HG03439 (cell line): ENCODE results near the gene PHLDB1.
"Not testable (repeated sequence)": the region's sequence is repeated elsewhere in the genome, so short reads cannot be mapped to it uniquely, and the experiment has no call there.

Experiments used
- ATAC-seq: cut with Tn5 transposase; IDR thresholded peaks from one replicate; pipeline ENCODE4 v1.9.1; 2021; ENCODE audit warnings: mild to moderate bottlenecking, moderate library complexity; ENCODE audit not compliant: unreplicated experiment

PHLDB1 gene

DNA sequence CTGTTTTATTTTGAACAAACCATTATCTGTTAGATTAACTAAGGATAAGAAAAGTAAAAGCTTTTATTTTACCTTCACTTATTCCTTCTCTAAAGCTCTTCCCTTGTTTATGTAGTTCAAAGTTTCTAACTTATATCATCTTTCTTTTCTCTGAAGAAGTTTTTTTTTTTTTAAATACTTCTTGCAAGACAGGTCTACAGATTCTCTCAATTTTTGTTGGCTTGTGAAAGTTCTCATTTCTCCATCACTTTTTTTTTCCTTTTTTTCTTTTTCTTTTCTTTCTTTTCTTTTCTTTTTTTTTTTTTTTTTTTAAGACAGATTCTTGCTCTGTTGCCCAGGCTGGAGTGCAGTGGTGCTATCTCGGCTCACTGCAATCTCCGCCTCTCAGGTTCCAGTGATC lies 76.8 kb downstream of the PHLDB1 start:
- ATAC-seq, result no peak

DNA sequence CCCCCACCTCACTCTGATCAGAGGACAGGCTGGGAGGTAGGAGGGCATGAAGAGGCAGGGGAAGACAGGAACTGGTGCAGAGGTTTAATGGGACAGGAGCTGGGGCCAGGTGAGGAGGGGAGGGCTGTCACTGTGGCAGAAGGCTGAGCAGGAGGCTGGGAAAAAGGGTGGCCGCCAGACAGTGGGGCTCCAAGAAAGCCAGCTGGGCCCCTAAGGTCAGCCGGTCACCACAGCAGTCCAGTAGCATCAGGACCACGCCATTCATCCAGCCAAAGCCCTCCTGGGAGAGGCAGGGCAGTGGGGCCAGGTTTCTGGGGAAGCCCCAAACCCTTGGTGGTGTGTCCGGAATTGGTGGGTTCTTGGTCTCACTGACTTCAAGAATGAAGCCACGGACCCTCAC lies 80.5 kb downstream of the PHLDB1 start:
- ATAC-seq, result no peak

- not testable (repeated sequence) for ATAC-seq
Observed at GRCh38 chr11:118688339-118688738, 80.9 kb downstream of the PHLDB1 start.

DNA sequence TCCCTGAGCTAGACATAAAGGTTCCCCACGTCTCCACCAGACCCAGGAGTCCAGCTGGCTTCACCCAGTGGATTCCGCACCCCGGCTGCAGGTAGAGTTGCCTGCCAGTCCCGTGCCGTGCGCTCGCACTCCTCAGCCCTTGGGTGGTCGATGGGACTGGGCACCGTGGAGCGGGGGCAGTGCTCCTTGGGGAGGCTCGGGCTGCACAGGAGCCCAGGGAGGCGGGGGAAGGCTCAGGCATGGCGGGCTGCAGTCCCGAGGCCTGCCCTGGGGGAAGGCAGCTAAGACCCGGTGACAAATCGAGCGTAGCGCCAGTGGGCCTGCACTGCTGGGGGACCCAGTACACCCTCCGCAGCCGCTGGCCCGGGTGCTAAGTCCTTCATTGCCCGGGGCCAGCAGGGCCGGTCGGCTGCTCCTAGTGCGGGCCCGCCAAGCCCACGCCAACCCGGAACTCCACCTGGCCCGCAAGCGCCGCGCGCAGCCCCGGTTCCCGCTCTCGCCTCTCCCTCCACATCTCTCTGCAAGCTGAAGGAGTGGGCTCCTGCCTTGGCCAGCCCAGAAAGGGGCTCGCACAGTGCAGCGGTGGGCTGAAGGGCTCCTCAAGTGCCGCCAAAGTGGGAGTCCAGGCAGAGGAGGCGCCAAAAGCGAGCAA lies 81.6 kb downstream of the PHLDB1 start:
- ATAC-seq, result no peak

GRCh38 chr11:118689503-118689851 lies 82.1 kb downstream of the PHLDB1 start:
- peak; percentile 2 for ATAC-seq

GRCh38 chr11:118689852-118690552 lies 82.6 kb downstream of the PHLDB1 start:
- ATAC-seq, result peak; percentile 66

- ATAC-seq, result no peak
Observed at GRCh38 chr11:118690553-118691304, 83.3 kb downstream of the PHLDB1 start.

DNA sequence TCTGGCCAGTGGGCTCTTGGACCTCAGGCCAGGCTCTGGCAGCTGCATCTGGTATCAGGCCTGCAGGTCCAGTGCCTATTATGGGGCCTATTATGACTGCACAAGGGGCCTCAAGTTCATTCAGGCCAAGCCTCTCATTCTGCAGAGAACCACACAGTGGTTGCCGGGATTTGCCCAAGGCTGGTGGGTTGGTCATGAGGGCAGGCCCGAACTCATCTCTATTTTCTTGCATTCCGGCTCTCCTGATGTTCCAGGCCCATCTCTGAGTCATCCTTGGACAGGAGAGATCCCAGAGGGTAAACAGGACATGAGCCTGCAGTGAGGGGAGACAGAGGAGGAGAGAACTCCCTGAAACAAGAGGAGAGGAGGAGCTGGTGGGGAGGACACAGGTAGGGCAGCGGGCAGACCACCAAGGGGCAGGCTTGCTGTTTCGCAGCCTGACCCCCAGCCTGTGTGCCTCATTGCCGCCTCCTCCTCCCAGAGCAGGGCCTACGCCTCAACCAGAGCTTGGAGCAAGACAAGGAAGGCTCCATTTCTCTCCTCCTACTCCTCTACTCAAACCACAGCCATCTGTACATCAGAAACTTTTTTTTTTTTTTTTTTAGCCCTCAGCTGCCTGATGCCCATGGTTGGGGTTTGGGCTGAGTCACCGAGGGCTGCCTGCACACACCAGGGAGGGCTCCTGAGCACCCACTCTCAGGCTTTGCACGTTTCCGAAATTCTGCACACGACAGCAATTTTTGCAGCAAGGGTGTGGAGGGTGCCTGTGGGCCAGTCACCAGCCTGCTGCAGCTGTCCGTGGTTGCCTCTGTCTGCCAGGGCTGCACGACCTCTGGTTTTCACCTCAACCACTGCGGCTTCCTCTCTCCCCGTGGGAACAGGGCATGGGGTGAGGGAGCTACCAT lies 84.8 kb downstream of the PHLDB1 start:
- ATAC-seq, result peak; percentile 29

DNA sequence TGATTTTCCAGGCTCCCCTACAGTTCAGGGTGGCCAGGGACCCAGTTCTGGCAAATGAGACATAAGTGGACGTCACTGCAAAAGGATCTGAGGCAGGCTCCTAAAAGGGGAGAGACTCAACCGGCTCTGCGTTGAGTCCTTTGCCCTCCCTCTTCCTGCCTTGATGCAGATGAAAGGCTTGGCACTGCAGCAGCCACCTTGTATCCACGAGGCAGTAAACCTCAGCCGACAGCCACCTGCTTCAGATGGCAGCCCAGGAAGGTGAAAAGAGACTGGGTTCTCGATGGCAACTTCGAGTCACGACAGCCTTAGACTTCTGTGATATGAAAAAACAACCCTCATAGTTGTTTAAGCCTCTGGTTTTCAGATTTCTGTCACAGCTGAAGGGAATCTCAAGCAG lies 86.8 kb downstream of the PHLDB1 start:
- no peak for ATAC-seq

- no peak for ATAC-seq
Observed at GRCh38 chr11:118694771-118695170, 87.4 kb downstream of the PHLDB1 start.

DNA sequence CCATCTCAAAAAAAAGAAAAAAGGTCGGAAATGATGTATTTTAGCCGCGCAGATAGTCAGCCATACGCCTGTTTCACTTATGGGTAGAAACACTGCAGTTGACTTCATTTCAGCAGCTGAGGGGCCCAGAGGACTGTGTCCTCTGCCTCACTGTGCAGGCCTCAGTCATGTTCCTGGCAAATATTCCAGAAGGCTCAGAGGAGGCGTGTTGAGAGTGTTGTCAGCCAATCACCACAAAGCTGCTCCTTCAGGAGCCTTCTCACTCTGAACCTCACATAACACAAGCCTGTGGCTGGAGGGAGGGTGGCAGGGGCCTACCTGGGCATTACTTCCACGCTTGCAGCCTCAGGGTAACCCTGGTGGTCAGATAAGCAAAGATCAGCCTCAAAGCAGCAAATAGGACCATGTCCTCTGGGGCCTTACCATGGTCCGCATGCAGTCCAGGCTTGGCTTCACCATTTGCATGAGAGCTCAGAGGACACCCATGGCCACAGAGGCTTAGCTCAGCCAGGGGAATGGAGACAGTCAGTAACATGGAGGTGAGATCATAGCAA lies 89.3 kb downstream of the PHLDB1 start:
- no peak for ATAC-seq

DNA sequence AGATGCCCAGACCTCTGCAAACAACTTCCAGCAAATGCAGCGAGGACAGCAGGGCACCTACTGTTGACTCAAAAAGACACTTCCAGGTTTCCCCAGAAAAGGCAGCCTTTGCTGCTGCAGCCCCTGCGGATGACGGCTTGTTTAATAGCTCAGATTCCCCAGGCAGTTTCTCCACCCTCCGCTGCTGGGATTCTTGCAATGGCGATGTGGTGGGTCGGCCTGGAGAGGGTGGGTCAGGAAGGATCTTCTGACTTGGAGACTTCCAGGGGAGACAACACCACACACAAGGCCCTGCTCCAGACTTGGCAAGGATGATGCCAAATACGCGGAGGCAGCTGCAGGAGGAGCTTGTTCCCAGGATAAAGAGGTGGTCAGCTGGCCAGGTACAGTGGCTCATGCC lies 89.9 kb downstream of the PHLDB1 start:
- no peak for ATAC-seq

DNA sequence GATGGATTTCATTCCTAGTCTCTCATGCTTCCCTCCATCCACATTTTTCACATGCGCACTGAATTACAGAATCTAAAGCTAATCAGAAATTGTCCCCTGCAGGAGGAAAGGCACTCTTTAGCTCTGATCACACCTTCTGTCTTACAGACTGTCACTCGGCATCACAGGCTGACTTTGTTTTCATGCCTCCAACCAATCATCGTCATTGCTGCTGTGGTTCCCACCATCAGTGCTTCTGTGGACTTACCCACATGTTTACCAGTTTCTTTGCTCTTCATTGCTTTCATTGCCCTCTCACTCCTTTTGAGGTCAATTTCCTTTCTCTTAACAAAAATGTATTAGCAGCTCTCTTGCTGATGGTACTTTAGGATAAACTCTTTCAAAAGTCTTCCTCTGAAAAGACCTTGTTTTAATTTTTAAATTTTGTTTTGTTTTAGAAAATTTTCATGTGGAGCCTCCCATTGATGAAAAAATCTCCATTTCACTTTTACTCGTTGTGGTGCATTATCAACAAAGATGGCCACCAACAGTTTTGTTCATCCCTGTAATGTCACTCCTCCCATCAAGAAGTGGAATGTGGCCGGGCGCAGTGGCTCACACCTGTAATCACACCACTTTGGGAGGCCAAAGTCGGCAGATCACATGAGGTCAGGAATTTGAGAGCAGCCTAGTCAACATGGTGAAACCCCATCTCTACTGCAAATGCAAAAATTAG lies 92.2 kb downstream of the PHLDB1 start:
- no peak for ATAC-seq

GRCh38 chr11:118703563-118704106 lies 96.2 kb downstream of the PHLDB1 start:
- ATAC-seq, result no peak

DNA sequence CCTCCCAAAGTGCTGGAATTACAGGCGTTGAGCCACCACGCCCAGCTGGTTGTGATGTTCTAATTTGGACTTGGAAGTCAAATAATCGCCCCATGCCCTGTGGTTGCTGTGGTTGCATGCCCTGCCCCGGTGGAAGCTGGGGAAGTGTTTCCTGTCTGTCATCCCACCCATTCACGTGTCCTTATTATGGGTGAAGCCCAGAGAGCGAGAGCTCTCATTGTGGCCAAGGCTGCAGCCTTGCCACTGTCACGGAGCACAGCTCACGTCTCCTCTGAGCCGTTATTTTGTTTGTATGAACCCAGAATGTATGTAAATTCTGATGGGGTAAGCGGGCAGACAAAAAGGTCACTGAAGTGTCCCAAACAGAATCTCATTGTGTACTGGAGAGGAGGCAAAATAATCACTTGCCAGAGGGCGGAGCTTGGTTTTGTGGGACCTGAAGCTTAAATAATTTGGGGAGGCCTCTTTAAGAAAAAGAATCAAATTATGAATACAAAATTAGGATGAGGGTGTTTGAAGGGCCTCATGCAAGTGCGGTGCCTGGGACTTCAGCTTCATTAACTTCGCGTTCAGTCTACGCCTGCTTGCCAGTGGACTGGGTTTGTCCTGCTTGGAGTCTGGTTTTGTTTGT lies 97.8 kb downstream of the PHLDB1 start:
- ATAC-seq, result no peak

- ATAC-seq, result no peak
Observed at GRCh38 chr11:118705791-118706545, 98.6 kb downstream of the PHLDB1 start.

DNA sequence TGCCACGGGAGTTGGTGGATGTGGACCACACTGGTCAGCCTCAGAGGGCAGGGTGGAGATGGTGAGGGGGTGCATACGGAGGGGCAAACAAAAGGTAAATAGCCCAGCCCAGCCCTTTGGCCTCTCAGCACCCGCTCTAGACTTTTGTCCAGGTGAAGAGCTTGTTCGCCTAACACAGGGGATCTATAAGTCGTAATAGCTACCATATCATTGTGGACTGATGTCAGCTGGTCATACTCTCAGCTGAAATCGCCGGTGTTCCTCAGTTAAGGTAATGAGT lies 99.1 kb downstream of the PHLDB1 start:
- ATAC-seq, result no peak
